Breast epithelium (tissue), 4 donors: ENCODE data around the gene SEPHS2. TPM values are rescaled to one million over a fixed set of nuclear protein-coding genes. Genes with fewer than 3 reads are reported as not detected.
A peak's percentile ranks its signal among the peaks of the same experiment; 100 is the strongest.

ENCODE experiments used
- DNase-seq, 2 donors: peaks; one replicate each; pipeline ENCODE4 v3.0.0-alpha.2; 2019; ENCODE audit warnings: low spot score in 2 of 2
- H3K27ac ChIP-seq, 2 donors: fragments of 200-600 bp; sonication (generic) in 1 of 2; one replicate each; pipeline ENCODE4 v1.5.1; 2016 to 2019; ENCODE audit warnings: mild to moderate bottlenecking in 1 of 2
- H3K27me3 ChIP-seq, 2 donors: fragments of 200-600 bp; sonication (generic) in 1 of 2; one replicate each; pipeline versions ENCODE4 v1.5.1 to v1.6.0; 2017 to 2019; ENCODE audit warnings: control low read depth in 1 of 2, mild to moderate bottlenecking in 1 of 2
- H3K36me3 ChIP-seq: fragments of 200-600 bp; one replicate; pipeline ENCODE4 v1.5.1; 2019
- H3K4me1 ChIP-seq, 2 donors: fragments of 200-600 bp; sonication (generic); one replicate each; pipeline ENCODE4 v1.5.1; 2016 to 2019; ENCODE audit warnings: control low read depth in 1 of 2
- H3K4me3 ChIP-seq, 3 donors: fragments of 200-600 bp; sonication (generic); 1 replicate in 2 of 3; 2 replicates in 1 of 3; pipeline ENCODE4 v1.5.1; 2016 to 2019; ENCODE audit warnings: mild to moderate bottlenecking in 3 of 3, moderate library complexity in 2 of 3
- H3K9me3 ChIP-seq, 2 donors: fragments of 200-600 bp; sonication (generic) in 1 of 2; one replicate each; pipeline ENCODE4 v1.5.1; 2016 to 2019; ENCODE audit warnings: control low read depth in 1 of 2
- CTCF ChIP-seq, 3 donors: fragments of 450-650 bp; IDR thresholded peaks; one replicate each; pipeline ENCODE4 v1.5.1; 2016 to 2017; ENCODE audit warnings: antibody characterized with exemption in 3 of 3, mild to moderate bottlenecking in 3 of 3, moderate library complexity in 3 of 3
- POLR2A ChIP-seq: fragments of 450-650 bp; IDR thresholded peaks from one replicate; pipeline ENCODE4 v1.6.1; 2016; ENCODE audit warnings: antibody characterized with exemption, mild to moderate bottlenecking, moderate library complexity
- POLR2AphosphoS5 ChIP-seq, 3 donors: sonication (generic); formaldehyde crosslinking; IDR thresholded peaks; one replicate each; pipeline ENCODE4 v1.6.1; 2017; ENCODE audit warnings: antibody characterized with exemption in 3 of 3
- intact Hi-C: fragments of 100-400 bp; cut with DNase I; formaldehyde crosslinking; loops from one replicate; pipeline ENCODE4 v1.15.1; 2023; ENCODE audit warnings: low total_unique reads
- total RNA-seq, 3 donors: library from RNA; depleted of rRNA; stranded (reverse); fragments of >200 nt; gene quantifications; one replicate each; pipeline ENCODE4 v1.1.0, GENCODE V29; 2016

The SEPHS2 gene
- total RNA-seq, 3 donors from 2014 or later, result 28.8 to 44.5 (median 40.6) TPM

GRCh38 chr16:30418350-30419181 is 27.1 kb downstream of the SEPHS2 start:
- TF ChIP-seq CTCF (IDR thresholded peaks at IDR 0.05), result no peak
- no peak for TF ChIP-seq POLR2A
- TF ChIP-seq POLR2AphosphoS5 (IDR thresholded peaks at IDR 0.05), result no peak
- Histone ChIP-seq H3K27me3 (no peaks in the 10 kb centered on the region), H3K9me3 (no peaks in the 10 kb centered on the region), H3K4me3 (peak overlapping the region; percentile 51 to 72 (median 70)), H3K36me3 (no peaks in the 10 kb centered on the region), H3K27ac (peak overlapping the region; percentile 76 to 81), H3K4me1 (no peaks in the 10 kb centered on the region)
- no peak for DNase-seq
- intact Hi-C loops, result loop anchor here (10.0 kb wide), 1 partner anchor 324 kb away; the partner anchor contains the start of genes TBX6 and YPEL3

- no peaks in the 10 kb centered on the region for H3K27me3 ChIP-seq
- intact Hi-C loops, result loop anchor here (10.0 kb wide), 1 partner anchor 323 kb away; the partner anchor contains the start of genes TBX6 and YPEL3
- TF ChIP-seq POLR2A (no peak), POLR2AphosphoS5 (IDR thresholded peaks at IDR 0.05) (peak; percentile 56 to 80 (median 69)), CTCF (IDR thresholded peaks at IDR 0.05) (no peak)
Observed at GRCh38 chr16:30417529-30418349, 27.9 kb downstream of the SEPHS2 start.

GRCh38 chr16:30416624-30417528 is 28.8 kb downstream of the SEPHS2 start:
- TF ChIP-seq CTCF (IDR thresholded peaks at IDR 0.05) (no peak), POLR2AphosphoS5 (IDR thresholded peaks at IDR 0.05) (no peak), POLR2A (no peak)
- intact Hi-C loops, result loop anchor here (10.0 kb wide), 1 partner anchor 322 kb away; the partner anchor contains the start of genes TBX6 and YPEL3
- H3K27me3 ChIP-seq, result no peaks in the 10 kb centered on the region
- H3K4me1 ChIP-seq, result no peaks in the 10 kb centered on the region
- H3K9me3 ChIP-seq, result no peaks in the 10 kb centered on the region
- no peak for DNase-seq
- H3K27ac ChIP-seq, result peak overlapping the region; percentile 76 to 81
- no peaks in the 10 kb centered on the region for H3K36me3 ChIP-seq
- H3K4me3 ChIP-seq, result peak overlapping the region; percentile 51 to 72 (median 70)

More at GRCh38 chr16:30417529-30418349, 27.9 kb downstream of the SEPHS2 start:
- H3K36me3 ChIP-seq, result no peaks in the 10 kb centered on the region
- H3K9me3 ChIP-seq, result no peaks in the 10 kb centered on the region
- DNase-seq, result peak; percentile 46 to 75
- H3K4me1 ChIP-seq, result no peaks in the 10 kb centered on the region
- peak overlapping the region; percentile 76 to 81 for H3K27ac ChIP-seq
- peak overlapping the region; percentile 51 to 72 (median 70) for H3K4me3 ChIP-seq

GRCh38 chr16:30416047-30416603 is 29.5 kb downstream of the SEPHS2 start:
- TF ChIP-seq CTCF (IDR thresholded peaks at IDR 0.05) (no peak), POLR2AphosphoS5 (IDR thresholded peaks at IDR 0.05) (no peak), POLR2A (no peak)
- Histone ChIP-seq H3K4me3 (no peak overlapping the region), H3K36me3 (no peaks in the 10 kb centered on the region), H3K27me3 (no peaks in the 10 kb centered on the region), H3K27ac (no peak overlapping the region), H3K4me1 (no peaks in the 10 kb centered on the region), H3K9me3 (no peaks in the 10 kb centered on the region)
- no peak for DNase-seq
- intact Hi-C loops, result loop anchor here (10.0 kb wide), 1 partner anchor 321 kb away; the partner anchor contains the start of genes TBX6 and YPEL3
